Breast epithelium (tissue), 3 donors: ENCODE measurements around the gene POLD1.

ENCODE experiments used
- CTCF ChIP-seq, 3 donors: fragments of 450-650 bp; IDR thresholded peaks; one replicate each; pipeline ENCODE4 v1.5.1; 2016 to 2017; ENCODE audit warnings: antibody characterized with exemption in 3 of 3, mild to moderate bottlenecking in 3 of 3, moderate library complexity in 3 of 3
- POLR2A ChIP-seq: fragments of 450-650 bp; IDR thresholded peaks from one replicate; pipeline ENCODE4 v1.6.1; 2016; ENCODE audit warnings: antibody characterized with exemption, mild to moderate bottlenecking, moderate library complexity

DNA sequence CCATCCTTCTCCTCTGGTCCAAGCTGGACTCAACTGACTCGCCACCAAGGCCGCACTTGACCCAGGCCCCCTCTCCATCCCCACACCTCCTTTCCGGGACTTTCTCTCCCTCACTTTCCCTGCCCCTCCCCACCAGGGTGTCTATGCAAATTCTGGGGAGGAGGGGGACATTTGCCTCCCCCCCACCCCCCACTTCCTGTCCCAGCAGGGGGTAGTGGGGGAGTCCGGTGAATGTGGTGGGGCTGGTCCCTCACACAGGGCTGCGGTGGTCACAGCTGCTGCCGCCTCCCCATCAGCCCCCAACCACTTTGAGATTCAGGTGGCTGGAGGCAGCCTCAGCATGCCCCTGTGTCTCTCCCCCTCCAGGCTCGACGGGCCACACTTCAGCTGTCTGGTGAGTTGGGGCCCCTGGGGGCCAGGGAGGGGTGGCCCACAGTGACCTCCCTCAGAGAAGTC lies 35.5 kb downstream of the POLD1 start:
- TF ChIP-seq CTCF (IDR thresholded peaks at IDR 0.05) (no peak), POLR2A (no peak)
